ENCODE results near the gene NDUFB11.

Gene NDUFB11

GRCh38 chrX:47174376-47174775 lies 29.9 kb upstream of the NDUFB11 start:
- DNase-seq, result no peak

GRCh38 chrX:47172971-47173792 lies 28.7 kb upstream of the NDUFB11 start:
- no peak for DNase-seq

GRCh38 chrX:47172549-47172948 lies 28.0 kb upstream of the NDUFB11 start:
- no peak for DNase-seq

- no peak for DNase-seq
These were observed 27.5 kb upstream of the NDUFB11 start for GRCh38 chrX:47171996-47172395.

- DNase-seq, result no peak
These were observed 26.6 kb upstream of the NDUFB11 start for GRCh38 chrX:47170861-47171692.

GRCh38 chrX:47169726-47170515 lies 25.4 kb upstream of the NDUFB11 start:
- DNase-seq, result no peak

- no peak for DNase-seq
These were observed 24.8 kb upstream of the NDUFB11 start for GRCh38 chrX:47169273-47169672.

- no peak for DNase-seq
These were observed 24.1 kb upstream of the NDUFB11 start for GRCh38 chrX:47168495-47169073.

GRCh38 chrX:47166126-47166525 lies 21.6 kb upstream of the NDUFB11 start:
- no peak for DNase-seq

GRCh38 chrX:47164420-47164819 lies 19.9 kb upstream of the NDUFB11 start:
- DNase-seq, result no peak

GRCh38 chrX:47162927-47163583 lies 18.6 kb upstream of the NDUFB11 start:
- DNase-seq, result no peak

- DNase-seq, result no peak
These were observed 16.3 kb upstream of the NDUFB11 start for GRCh38 chrX:47160781-47161180.

GRCh38 chrX:47158781-47159180 lies 14.3 kb upstream of the NDUFB11 start:
- no peak for DNase-seq

GRCh38 chrX:47158131-47158530 lies 13.6 kb upstream of the NDUFB11 start:
- no peak for DNase-seq

GRCh38 chrX:47156611-47157520 lies 12.4 kb upstream of the NDUFB11 start:
- no peak for DNase-seq

GRCh38 chrX:47151435-47151834 lies 6.9 kb upstream of the NDUFB11 start:
- no peak for DNase-seq

- DNase-seq, result no peak
These were observed 4.4 kb upstream of the NDUFB11 start for GRCh38 chrX:47148946-47149345.

GRCh38 chrX:47146936-47147859 lies 2.7 kb upstream of the NDUFB11 start:
- no peak for DNase-seq

- DNase-seq, result no peak
These were observed 1.8 kb upstream of the NDUFB11 start for GRCh38 chrX:47146121-47146935.
